H9 (cell line): ENCODE results near the gene UNC5B. TPM values are rescaled to one million over a fixed set of nuclear protein-coding genes. Genes with fewer than 3 reads are reported as not detected.

Experiments used
- DNase-seq: peaks from one replicate; pipeline ENCODE4 v3.0.0-alpha.2; 2017
- H2AFZ ChIP-seq: one replicate; pipeline ENCODE4 v1.6.1; 2013; ENCODE audit warnings: mild to moderate bottlenecking, low read length, control low read depth, moderate library complexity
- H2AK5ac ChIP-seq: 2 replicates; pipeline ENCODE4 v1.6.1; 2013; ENCODE audit warnings: low read length, control low read depth, mixed read lengths; ENCODE audit not compliant: insufficient read length
- H2BK120ac ChIP-seq: one replicate; pipeline ENCODE4 v1.6.1; 2013; ENCODE audit warnings: low read depth, mild to moderate bottlenecking, low read length, control low read depth, inconsistent platforms; ENCODE audit not compliant: poor library complexity, severe bottlenecking
- H2BK12ac ChIP-seq: 2 replicates; pipeline ENCODE4 v1.6.1; 2013; ENCODE audit warnings: low read length, control low read depth, mixed read lengths, low read depth; ENCODE audit not compliant: insufficient read length
- H2BK15ac ChIP-seq: 2 replicates; pipeline ENCODE4 v1.6.1; 2013; ENCODE audit warnings: low read depth, low read length, control low read depth
- H2BK20ac ChIP-seq: one replicate; pipeline ENCODE4 v1.6.1; 2013; ENCODE audit warnings: low read depth, mild to moderate bottlenecking, low read length, control low read depth, inconsistent platforms; ENCODE audit not compliant: poor library complexity, severe bottlenecking
- H2BK5ac ChIP-seq: 2 replicates; pipeline ENCODE4 v1.6.1; 2013; ENCODE audit warnings: low read length, control low read depth, mixed read lengths; ENCODE audit not compliant: insufficient read length
- H3K14ac ChIP-seq: 2 replicates; pipeline ENCODE4 v1.6.1; 2013; ENCODE audit warnings: low read length, control low read depth; ENCODE audit not compliant: insufficient read depth
- H3K18ac ChIP-seq: 2 replicates; pipeline ENCODE4 v1.6.1; 2013; ENCODE audit warnings: low read depth, mild to moderate bottlenecking, mixed read lengths, low read length, control low read depth; ENCODE audit not compliant: insufficient read length
- H3K23ac ChIP-seq: 2 replicates; pipeline ENCODE4 v1.6.1; 2013; ENCODE audit warnings: low read length, control low read depth, mixed read lengths, low read depth; ENCODE audit not compliant: insufficient read length
- H3K23me2 ChIP-seq: 2 replicates; pipeline ENCODE4 v1.6.1; 2013; ENCODE audit warnings: low read depth, mild to moderate bottlenecking, mixed read lengths, low read length, control low read depth; ENCODE audit not compliant: insufficient read length, poor library complexity, severe bottlenecking
- H3K27ac ChIP-seq: 2 replicates; pipeline ENCODE4 v1.5.1; 2013; ENCODE audit warnings: low read length, control low read depth, mixed read lengths, low read depth; ENCODE audit not compliant: insufficient read length
- H3K27me3 ChIP-seq: 2 replicates; pipeline ENCODE4 v1.6.1; 2013; ENCODE audit warnings: low read length, control low read depth, inconsistent platforms; ENCODE audit not compliant: insufficient read depth
- H3K4ac ChIP-seq: 2 replicates; pipeline ENCODE4 v1.6.1; 2013; ENCODE audit warnings: low read depth, mild to moderate bottlenecking, control low read depth, inconsistent platforms, low read length, moderate library complexity
- H3K4me1 ChIP-seq: 2 replicates; pipeline ENCODE4 v1.6.1; 2013; ENCODE audit warnings: low read length, control low read depth, inconsistent platforms; ENCODE audit not compliant: insufficient read depth
- H3K4me2 ChIP-seq: 2 replicates; pipeline ENCODE4 v1.6.1; 2013; ENCODE audit warnings: low read length, control low read depth, mixed read lengths; ENCODE audit not compliant: insufficient read length, insufficient read depth
- H3K56ac ChIP-seq: 2 replicates; pipeline ENCODE4 v1.6.1; 2013; ENCODE audit warnings: low read depth, mild to moderate bottlenecking, mixed read lengths, low read length, control low read depth; ENCODE audit not compliant: insufficient read length
- H3K79me1 ChIP-seq: 2 replicates; pipeline ENCODE4 v1.6.1; 2013; ENCODE audit warnings: low read depth, mild to moderate bottlenecking, moderate library complexity, low read length, control low read depth, inconsistent platforms; ENCODE audit not compliant: insufficient read depth, poor library complexity, severe bottlenecking
- H3K79me2 ChIP-seq: 2 replicates; pipeline ENCODE4 v1.6.1; 2013; ENCODE audit warnings: low read length, control low read depth, inconsistent platforms; ENCODE audit not compliant: insufficient read depth
- H3K9ac ChIP-seq: 2 replicates; pipeline ENCODE4 v1.6.1; 2013; ENCODE audit warnings: low read length, control low read depth, mixed read lengths; ENCODE audit not compliant: insufficient read length; ENCODE audit errors: extremely low read depth
- H3K9me3 ChIP-seq: one replicate; pipeline ENCODE4 v1.6.1; 2013; ENCODE audit warnings: low read depth, low read length, inconsistent platforms; ENCODE audit not compliant: control insufficient read depth
- H3T11ph ChIP-seq: one replicate; pipeline ENCODE4 v1.6.1; 2013; ENCODE audit warnings: mild to moderate bottlenecking, low read length, control low read depth, inconsistent platforms
- H4K20me1 ChIP-seq: one replicate; pipeline ENCODE4 v1.6.1; 2013; ENCODE audit not compliant: control insufficient read depth, insufficient read length, insufficient read depth
- H4K5ac ChIP-seq: 2 replicates; pipeline ENCODE4 v1.6.1; 2013; ENCODE audit warnings: low read depth, mild to moderate bottlenecking, mixed read lengths, low read length, control low read depth; ENCODE audit not compliant: insufficient read length
- H4K8ac ChIP-seq: replicated peaks from 2 replicates; pipeline ENCODE4 v1.6.1; 2013; ENCODE audit warnings: low read length, control low read depth, mixed read lengths, low read depth; ENCODE audit not compliant: insufficient read length
- H4K91ac ChIP-seq: 2 replicates; pipeline ENCODE4 v1.6.1; 2013; ENCODE audit warnings: low read depth, mild to moderate bottlenecking, moderate library complexity, mixed read lengths, low read length, control low read depth; ENCODE audit not compliant: insufficient read length
- H3K27ac Mint-ChIP-seq, 3 experiments: 2 replicates in 2 of 3; 3 replicates in 1 of 3; pipeline ENCODE4 v1.8.0; 2020 to 2021; ENCODE audit warnings: mixed read lengths in 3 of 3, mild to moderate bottlenecking in 1 of 3, moderate library complexity in 1 of 3
- H3K27me3 Mint-ChIP-seq: 2 replicates; pipeline ENCODE4 v1.8.0; 2021; ENCODE audit warnings: low read depth, mild to moderate bottlenecking, moderate library complexity, mixed read lengths
- H3K36me3 Mint-ChIP-seq, 3 experiments: 2 replicates in 2 of 3; 3 replicates in 1 of 3; pipeline ENCODE4 v1.8.0; 2020 to 2021; ENCODE audit warnings: low read depth in 3 of 3, mixed read lengths in 3 of 3; ENCODE audit not compliant: insufficient read depth in 1 of 3
- H3K4me1 Mint-ChIP-seq, 2 experiments: 2 replicates each; pipeline ENCODE4 v1.8.0; 2020; ENCODE audit warnings: mixed read lengths in 2 of 2
- H3K4me3 Mint-ChIP-seq, 2 experiments: 2 replicates in 1 of 2; 3 replicates in 1 of 2; pipeline ENCODE4 v1.8.0; 2020 to 2021; ENCODE audit warnings: mild to moderate bottlenecking in 2 of 2, mixed read lengths in 2 of 2, moderate library complexity in 1 of 2
- H3K9me3 Mint-ChIP-seq, 2 experiments: 2 replicates in 1 of 2; 3 replicates in 1 of 2; pipeline ENCODE4 v1.8.0; 2020; ENCODE audit warnings: mild to moderate bottlenecking in 2 of 2, mixed read lengths in 2 of 2, moderate library complexity in 1 of 2
- CTCF ChIP-seq: fragments of 200-600 bp; sonication (generic); conservative IDR thresholded peaks from 3 replicates; pipeline ENCODE4 v1.8.0; 2021; ENCODE audit warnings: antibody characterized with exemption, mild to moderate bottlenecking
- WGBS: extraction: QIAGEN DNeasy Blood & Tissue Kit; methylation state at CpG from one replicate; pipeline ENCODE4 v1.1.7; 2013; ENCODE audit warnings: missing lambda C conversion rate, low lambda C conversion rate, mixed read lengths; ENCODE audit not compliant: insufficient read length; ENCODE audit errors: extremely low coverage; 5-methylcytosine and 5-hydroxymethylcytosine counted together
- total RNA-seq: library from RNA; stranded (reverse); gene quantifications from 2 replicates; pipeline ENCODE4 v1.2.1, GENCODE V29; 2021

The UNC5B gene
- total RNA-seq, 1 experiment from 2014 or later: 28.4 TPM

DNA sequence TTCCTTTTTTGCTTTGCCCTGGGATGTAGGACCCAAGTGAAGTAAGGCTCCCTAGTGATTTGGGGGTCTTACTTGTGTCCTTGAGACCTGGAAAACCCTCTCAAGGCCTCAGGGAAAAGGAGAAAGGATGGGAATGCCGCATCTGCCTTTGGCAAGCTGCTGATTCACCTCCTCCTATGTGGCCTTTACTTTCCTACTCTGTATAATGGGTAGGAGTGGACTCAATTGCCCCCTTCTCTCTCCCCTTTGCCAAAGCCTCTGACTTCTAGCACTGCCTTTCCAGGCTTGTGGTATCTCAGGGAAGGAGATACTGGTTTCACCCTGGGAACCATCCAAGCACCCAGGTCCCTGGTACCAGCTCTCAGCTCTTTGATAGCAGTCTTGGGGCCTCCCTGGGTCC, 35.4 kb downstream of the UNC5B start:
- Histone ChIP-seq H3K18ac (no peak overlapping the region), H4K91ac (no peak overlapping the region), H3K23me2 (no peaks in the 10 kb centered on the region), H2AK5ac (no peak overlapping the region), H4K20me1 (no peaks in the 10 kb centered on the region), H3K9me3 (no peaks in the 10 kb centered on the region), H3K4ac (no peak overlapping the region), H4K8ac (no peak overlapping the region), H2BK5ac (no peak overlapping the region), H3K27me3 (no peaks in the 10 kb centered on the region), H3K14ac (no peak overlapping the region), H2AFZ (no peak overlapping the region), H3T11ph (no peak overlapping the region), H3K56ac (no peak overlapping the region), H3K4me2 (no peak overlapping the region), H3K27ac (no peak overlapping the region), H2BK12ac (no peak overlapping the region), H2BK15ac (no peak overlapping the region), H3K79me1 (no peaks in the 10 kb centered on the region), H2BK120ac (no peak overlapping the region), H3K9ac (no peak overlapping the region), H3K79me2 (no peaks in the 10 kb centered on the region), H3K23ac (no peak overlapping the region), H3K4me1 (no peaks in the 10 kb centered on the region), H4K5ac (no peak overlapping the region), H2BK20ac (no peak overlapping the region)
- Mint-ChIP-seq H3K27ac (no peak overlapping the region), H3K9me3 (no peaks in the 10 kb centered on the region), H3K4me3 (no peak overlapping the region), H3K27me3 (no peaks in the 10 kb centered on the region), H3K4me1 (peaks cover 34 to 39% of the 10 kb centered on the region in 2 experiments), H3K36me3 (no peaks in the 10 kb centered on the region)
- DNase-seq: no peak
- no CpG with 5 or more reads among the region's 1 CpG for WGBS
- no peak for TF ChIP-seq CTCF
